OCI-LY3 (cell line): ENCODE measurements around the gene TEKT1.

ENCODE experiments used
- CTCF ChIP-seq: fragments of 200-600, 300-600 bp; sonication (generic); IDR thresholded peaks from 2 replicates; pipeline ENCODE4 v1.5.1; 2014; ENCODE audit warnings: antibody characterized with exemption, low read length, low read depth
- EZH2phosphoT487 ChIP-seq: fragments of 200-600 bp; shearing (Covaris generic); IDR thresholded peaks from 2 replicates; pipeline ENCODE4 v1.6.1; 2018; ENCODE audit warnings: antibody characterized with exemption, mixed run types, low read depth

GRCh38 chr17:6843241-6843880, 11.8 kb upstream of the TEKT1 start:
- peak; percentile 45 for TF ChIP-seq CTCF
- no peak for TF ChIP-seq EZH2phosphoT487
